Neutrophil (primary cell): ENCODE data around the gene IRX5.

ENCODE experiments used
- H3K27ac ChIP-seq: fragments of 200-600 bp; sonication (generic); 2 replicates; pipeline ENCODE4 v1.5.1; 2016; ENCODE audit warnings: mild to moderate bottlenecking, moderate library complexity
- H3K27me3 ChIP-seq: fragments of 200-600 bp; sonication (generic); 2 replicates; pipeline ENCODE4 v1.6.0; 2016; ENCODE audit warnings: mild to moderate bottlenecking
- H3K36me3 ChIP-seq: fragments of 200-600 bp; sonication (generic); 2 replicates; pipeline ENCODE4 v1.5.1; 2017
- H3K4me1 ChIP-seq, 2 experiments: fragments of 200-600 bp in 1 of 2; sonication (generic) in 1 of 2; 1 replicate in 1 of 2; 2 replicates in 1 of 2; pipeline versions ENCODE4 v1.5.1 to v1.6.1; 2013 to 2016; ENCODE audit warnings: low read depth in 1 of 2, low read length in 1 of 2, mild to moderate bottlenecking in 1 of 2, moderate library complexity in 1 of 2; ENCODE audit not compliant: control insufficient read depth in 1 of 2, insufficient read depth in 1 of 2
- H3K4me3 ChIP-seq, 2 experiments: fragments of 200-600 bp in 1 of 2; sonication (generic) in 1 of 2; 1 replicate in 1 of 2; 2 replicates in 1 of 2; pipeline ENCODE4 v1.5.1; 2013 to 2016; ENCODE audit warnings: low read depth in 1 of 2, low read length in 1 of 2, mild to moderate bottlenecking in 1 of 2, moderate library complexity in 1 of 2
- H3K9me3 ChIP-seq: fragments of 200-600 bp; sonication (generic); 2 replicates; pipeline ENCODE4 v1.5.1; 2016
- CTCF ChIP-seq: fragments of 200-600 bp; sonication (generic); IDR thresholded peaks from 2 replicates; pipeline ENCODE4 v1.5.1; 2016; ENCODE audit warnings: antibody characterized with exemption

The IRX5 gene

GRCh38 chr16:54930005-54930868, at the start of gene IRX5:
Gene IRX5 (plus strand): TSS chr16:54930865. CDS start chr16:54931199, 334 bp downstream.
- H3K36me3 ChIP-seq: no peaks in the 10 kb centered on the region
- H3K27me3 ChIP-seq: peaks cover 100% of the 10 kb centered on the region
- H3K9me3 ChIP-seq: no peaks in the 10 kb centered on the region
- no peak for TF ChIP-seq CTCF
- peaks cover 29 to 42% of the 10 kb centered on the region in 2 experiments for H3K4me1 ChIP-seq
- no peak within 1 kb of the TSS for H3K27ac ChIP-seq
- H3K4me3 ChIP-seq: peak within 1 kb of the TSS; percentile 65 to 73

GRCh38 chr16:54882556-54882955, 48.1 kb upstream of the IRX5 start:
- Histone ChIP-seq H3K9me3 (no peaks in the 10 kb centered on the region), H3K4me1 (no peaks in the 10 kb centered on the region), H3K4me3 (no peak overlapping the region), H3K36me3 (no peaks in the 10 kb centered on the region), H3K27ac (no peak overlapping the region), H3K27me3 (no peaks in the 10 kb centered on the region)
- no peak for TF ChIP-seq CTCF

GRCh38 chr16:54883358-54883757, 47.3 kb upstream of the IRX5 start:
- H3K4me3 ChIP-seq: no peak overlapping the region
- no peak for TF ChIP-seq CTCF
- H3K4me1 ChIP-seq: no peaks in the 10 kb centered on the region
- H3K27ac ChIP-seq: no peak overlapping the region
- no peaks in the 10 kb centered on the region for H3K9me3 ChIP-seq
- no peaks in the 10 kb centered on the region for H3K27me3 ChIP-seq
- H3K36me3 ChIP-seq: no peaks in the 10 kb centered on the region

GRCh38 chr16:54886078-54886477, 44.6 kb upstream of the IRX5 start:
- Histone ChIP-seq H3K27me3 (no peaks in the 10 kb centered on the region), H3K36me3 (no peaks in the 10 kb centered on the region), H3K9me3 (no peaks in the 10 kb centered on the region), H3K4me3 (no peak overlapping the region), H3K4me1 (no peaks in the 10 kb centered on the region), H3K27ac (no peak overlapping the region)
- no peak for TF ChIP-seq CTCF

GRCh38 chr16:54890381-54890780, 40.3 kb upstream of the IRX5 start:
- Histone ChIP-seq H3K36me3 (no peaks in the 10 kb centered on the region), H3K4me1 (no peaks in the 10 kb centered on the region), H3K27me3 (peaks cover 4% of the 10 kb centered on the region), H3K9me3 (no peaks in the 10 kb centered on the region), H3K4me3 (no peak overlapping the region), H3K27ac (no peak overlapping the region)
- TF ChIP-seq CTCF: no peak
